Immature natural killer cell (primary cell): ENCODE data around the gene ADAP2. TPM values are rescaled to one million over a fixed set of nuclear protein-coding genes. Genes with fewer than 3 reads are reported as not detected.
"Not testable (repeated sequence)": the region's sequence is repeated elsewhere in the genome, so short reads cannot be mapped to it uniquely, and the experiment has no call there.

Source experiments
- DNase-seq, 3 donors: peaks; one replicate each; pipeline ENCODE4 v3.0.0; 2022; ENCODE audit warnings: mixed read lengths in 1 of 3
- H3K27ac Mint-ChIP-seq, 6 donors: one replicate each; pipeline ENCODE4 v1.8.0; 2020; ENCODE audit warnings: mixed read lengths in 6 of 6, mild to moderate bottlenecking in 5 of 6, inconsistent platforms in 4 of 6, moderate library complexity in 3 of 6
- H3K27me3 Mint-ChIP-seq, 3 donors: one replicate each; pipeline ENCODE4 v1.8.0; 2020 to 2021; ENCODE audit warnings: low read depth in 3 of 3, mild to moderate bottlenecking in 3 of 3, mixed read lengths in 3 of 3, moderate library complexity in 3 of 3, inconsistent platforms in 1 of 3
- H3K36me3 Mint-ChIP-seq, 3 donors: one replicate each; pipeline ENCODE4 v1.8.0; 2020; ENCODE audit warnings: mixed read lengths in 3 of 3, inconsistent platforms in 2 of 3, mild to moderate bottlenecking in 2 of 3
- H3K4me1 Mint-ChIP-seq, 2 donors: one replicate each; pipeline ENCODE4 v1.8.0; 2020; ENCODE audit warnings: inconsistent platforms in 2 of 2, mild to moderate bottlenecking in 2 of 2, mixed read lengths in 2 of 2, moderate library complexity in 1 of 2
- H3K4me3 Mint-ChIP-seq, 5 donors: one replicate each; pipeline ENCODE4 v1.8.0; 2020; ENCODE audit warnings: mild to moderate bottlenecking in 5 of 5, mixed read lengths in 5 of 5, inconsistent platforms in 3 of 5, moderate library complexity in 3 of 5
- H3K9me3 Mint-ChIP-seq, 6 donors: one replicate each; pipeline ENCODE4 v1.8.0; 2020; ENCODE audit warnings: mild to moderate bottlenecking in 6 of 6, mixed read lengths in 6 of 6, inconsistent platforms in 4 of 6, moderate library complexity in 3 of 6
- polyA plus RNA-seq, 3 donors: library from polyadenylated mRNA; unstranded; fragments of 300-500 nt; fragmentation: Illumina TruSeq; gene quantifications; one replicate each; pipeline ENCODE4 v1.2.3, GENCODE V29; 2021

The ADAP2 gene, protein sequence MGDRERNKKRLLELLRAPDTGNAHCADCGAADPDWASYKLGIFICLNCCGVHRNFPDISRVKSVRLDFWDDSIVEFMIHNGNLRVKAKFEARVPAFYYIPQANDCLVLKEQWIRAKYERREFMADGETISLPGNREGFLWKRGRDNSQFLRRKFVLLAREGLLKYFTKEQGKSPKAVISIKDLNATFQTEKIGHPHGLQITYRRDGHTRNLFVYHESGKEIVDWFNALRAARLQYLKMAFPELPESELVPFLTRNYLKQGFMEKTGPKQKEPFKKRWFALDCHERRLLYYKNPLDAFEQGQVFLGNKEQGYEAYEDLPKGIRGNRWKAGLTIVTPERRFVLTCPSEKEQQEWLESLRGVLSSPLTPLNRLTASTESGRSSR
- polyA plus RNA-seq: under 1 TPM in 1 of 3 donors, not detected in 2; 0.49 TPM

DNA sequence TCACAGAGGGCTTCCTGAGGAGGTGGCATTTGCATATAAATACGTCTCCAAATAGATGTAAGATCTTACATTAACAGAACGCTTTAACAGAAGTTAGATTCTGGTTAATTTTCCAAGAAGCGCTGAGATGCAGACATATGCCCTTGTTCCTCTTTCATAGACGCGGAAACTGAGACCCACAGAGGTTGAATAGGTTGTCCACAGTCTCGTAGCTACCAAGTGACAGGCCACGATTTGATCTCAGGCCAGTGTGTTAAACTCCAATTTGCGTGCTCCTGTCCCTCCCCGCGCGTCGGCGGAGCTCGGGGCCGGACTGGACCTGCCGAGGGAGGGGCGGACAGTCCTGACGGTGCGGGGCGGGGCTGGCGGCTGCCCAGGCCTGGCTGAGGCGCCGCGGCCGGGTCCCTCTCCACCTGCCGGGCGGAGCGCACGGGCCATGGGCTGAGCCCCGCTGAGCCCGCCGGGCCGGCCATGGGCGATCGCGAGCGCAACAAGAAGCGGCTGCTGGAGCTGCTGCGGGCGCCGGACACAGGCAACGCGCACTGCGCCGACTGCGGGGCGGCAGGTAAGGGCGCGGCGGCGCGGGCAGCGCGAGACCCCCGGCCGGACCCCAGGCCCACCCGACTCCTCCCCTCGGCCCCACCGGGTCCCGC, at the start of gene ADAP2:
Gene ADAP2, plus strand, starts transcription at position 402 of the 653 bp plus-strand sequence. Its CDS starts 70 bp downstream, at position 472.
- no peaks in the 10 kb centered on the region for H3K36me3 Mint-ChIP-seq
- H3K9me3 Mint-ChIP-seq: no peaks in the 10 kb centered on the region
- H3K4me1 Mint-ChIP-seq: peaks cover 8 to 13% of the 10 kb centered on the region in 2 donors
- H3K27me3 Mint-ChIP-seq: peaks cover 5 to 22% (median 20%) of the 10 kb centered on the region in 3 donors
- H3K27ac Mint-ChIP-seq: no peak within 1 kb of the TSS
- DNase-seq: no peak
- H3K4me3 Mint-ChIP-seq: peak within 1 kb of the TSS; percentile 44 to 76 (median 55)

DNA sequence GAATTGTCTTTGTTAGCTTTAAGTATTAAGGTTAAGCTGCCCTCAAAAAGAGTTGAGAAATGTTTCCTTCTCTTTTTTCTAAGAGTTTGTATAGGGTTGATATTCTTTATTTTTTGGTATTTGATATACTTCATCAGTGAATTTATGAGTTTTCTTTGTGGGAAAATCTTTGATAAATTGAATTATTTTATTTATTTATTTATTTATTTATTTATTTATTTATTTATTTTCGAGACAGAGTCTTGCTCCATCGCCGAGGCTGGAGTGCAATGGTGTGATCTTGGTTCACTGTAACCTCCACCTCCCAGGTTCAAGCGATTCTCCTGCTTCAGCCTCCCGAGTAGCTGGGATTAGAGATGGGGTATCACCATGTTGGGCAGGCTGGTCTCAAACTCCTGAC, 35.6 kb upstream of the ADAP2 start:
- Mint-ChIP-seq H3K9me3 (no peaks in the 10 kb centered on the region), H3K4me1 (no peaks in the 10 kb centered on the region), H3K4me3 (no peak overlapping the region), H3K27me3 (no peaks in the 10 kb centered on the region), H3K27ac (no peak overlapping the region), H3K36me3 (no peaks in the 10 kb centered on the region)
- DNase-seq: no peak

DNA sequence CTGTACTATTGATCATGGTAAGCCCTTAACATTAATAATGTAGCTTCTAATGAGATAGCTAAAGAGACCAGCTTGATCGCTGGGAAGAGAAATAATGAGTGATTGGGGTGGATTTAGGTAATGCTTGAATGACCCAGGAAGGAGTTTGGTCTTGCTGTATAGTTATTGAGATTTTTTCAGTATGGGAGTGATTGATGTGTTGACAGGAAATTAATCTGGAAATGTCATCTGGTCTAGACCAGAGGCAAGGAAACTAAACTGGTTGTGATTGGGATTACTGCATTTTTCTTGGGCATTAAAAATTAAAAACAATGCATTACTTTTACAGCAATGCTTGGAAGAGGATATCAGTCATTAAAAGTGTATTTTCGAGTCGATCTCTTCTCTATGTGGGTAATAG, 27.5 kb upstream of the ADAP2 start:
- Mint-ChIP-seq H3K36me3 (peaks cover 3 to 12% (median 3%) of the 10 kb centered on the region in 3 donors), H3K4me1 (no peaks in the 10 kb centered on the region), H3K27ac (peak overlapping the region in 2 of 6 donors; percentile 0 to 69), H3K27me3 (no peaks in the 10 kb centered on the region), H3K9me3 (no peaks in the 10 kb centered on the region), H3K4me3 (no peak overlapping the region)
- no peak for DNase-seq

DNA sequence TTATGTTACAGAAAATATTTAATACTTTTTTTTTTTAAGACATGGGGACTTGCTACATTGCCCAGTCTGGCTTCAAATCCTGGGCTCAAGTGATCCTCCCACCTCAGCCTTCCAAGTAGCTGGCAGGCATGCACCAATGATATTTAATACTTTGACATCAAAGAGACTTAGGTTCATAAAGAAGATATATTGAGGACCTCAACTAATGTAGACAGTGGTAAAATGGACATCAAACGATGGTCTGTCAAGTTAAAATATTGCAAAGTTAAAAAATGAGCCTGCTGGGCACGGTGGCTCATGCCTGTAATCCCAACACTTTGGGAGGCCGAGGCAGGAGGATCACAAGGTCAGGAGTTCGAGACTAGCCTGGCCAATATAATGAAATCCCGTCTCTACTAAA, 24.4 kb upstream of the ADAP2 start:
- no peaks in the 10 kb centered on the region for H3K9me3 Mint-ChIP-seq
- no peak overlapping the region for H3K27ac Mint-ChIP-seq
- peaks cover 3 to 13% (median 7%) of the 10 kb centered on the region in 3 donors for H3K36me3 Mint-ChIP-seq
- H3K4me1 Mint-ChIP-seq: peaks cover 10 to 14% of the 10 kb centered on the region in 2 donors
- no peak for DNase-seq
- no peak overlapping the region for H3K4me3 Mint-ChIP-seq
- H3K27me3 Mint-ChIP-seq: peaks cover 0 to 3% (median 0%) of the 10 kb centered on the region in 3 donors

DNA sequence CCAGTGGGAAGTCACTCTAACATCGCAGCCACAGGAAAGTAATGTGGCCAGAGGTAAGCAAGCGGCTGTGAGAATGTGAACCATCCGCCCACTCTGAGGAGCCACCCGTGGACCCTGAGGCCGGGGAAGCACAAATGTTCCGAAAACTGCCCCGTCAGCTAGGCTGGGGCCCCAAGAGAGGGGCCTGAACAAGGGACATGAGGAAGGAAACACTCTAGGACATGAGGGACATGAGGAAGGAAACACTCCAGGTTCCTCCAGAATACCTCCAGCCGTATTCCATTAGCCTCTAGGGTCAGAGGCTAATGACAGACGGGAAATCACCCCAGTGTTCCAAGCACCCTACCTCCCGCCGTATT, 16.0 kb upstream of the ADAP2 start:
- Mint-ChIP-seq H3K4me1 (peaks cover 40 to 53% of the 10 kb centered on the region in 2 donors), H3K4me3 (peak overlapping the region; percentile 91 to 100 (median 94)), H3K27me3 (peaks cover 0 to 4% (median 2%) of the 10 kb centered on the region in 3 donors), H3K36me3 (peaks cover 4 to 8% (median 7%) of the 10 kb centered on the region in 3 donors), H3K9me3 (no peaks in the 10 kb centered on the region), H3K27ac (peak overlapping the region; percentile 88 to 98 (median 95))
- DNase-seq: no peak

DNA sequence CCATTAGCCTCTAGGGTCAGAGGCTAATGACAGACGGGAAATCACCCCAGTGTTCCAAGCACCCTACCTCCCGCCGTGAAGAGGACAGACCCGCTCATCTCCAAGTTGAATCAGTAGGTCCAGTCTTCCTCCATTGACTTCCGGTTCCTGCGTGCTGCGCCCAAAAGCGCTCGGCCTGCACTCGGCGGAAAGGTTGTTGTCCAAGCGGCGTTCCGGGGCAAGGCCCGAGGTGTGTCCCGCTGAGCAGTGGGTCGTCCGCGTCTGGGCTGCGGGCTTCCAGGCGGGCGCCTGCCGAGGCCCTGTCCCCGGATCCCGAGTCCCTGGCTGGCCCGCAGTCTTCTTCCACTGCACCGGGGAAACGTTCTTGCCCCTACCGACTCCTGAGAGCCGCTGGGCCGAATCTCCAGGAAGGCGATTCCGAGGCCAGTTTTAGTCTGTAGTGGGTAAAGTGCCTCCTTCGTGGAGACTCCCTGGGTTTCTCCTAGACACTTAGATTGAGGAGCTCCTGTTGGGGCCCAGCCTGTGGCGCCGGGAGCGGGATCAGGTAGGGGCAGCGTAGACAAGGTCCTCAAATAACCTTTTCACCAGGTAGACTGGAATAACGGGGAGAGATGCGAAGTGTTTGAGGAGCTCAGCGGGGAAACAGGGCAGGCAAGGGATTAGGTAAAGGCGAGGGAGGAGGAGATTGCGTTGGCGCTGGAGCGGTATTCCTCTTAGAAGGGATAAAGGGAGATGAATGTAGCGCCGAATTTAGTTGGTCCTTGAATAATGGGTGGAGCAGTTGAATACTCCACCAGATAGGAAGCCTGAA, 15.4 kb upstream of the ADAP2 start, which contains the start of gene TEFM:
Gene TEFM, minus strand, starts transcription at position 138 of the 811 bp plus-strand sequence. Its CDS starts 40 bp downstream, at position 98.
- peak; percentile 86 to 89 (median 89) for DNase-seq
- H3K9me3 Mint-ChIP-seq: no peaks in the 10 kb centered on the region
- H3K4me1 Mint-ChIP-seq: peaks cover 40 to 49% of the 10 kb centered on the region in 2 donors
- peaks cover 0 to 4% (median 2%) of the 10 kb centered on the region in 3 donors for H3K27me3 Mint-ChIP-seq
- H3K4me3 Mint-ChIP-seq: peak within 1 kb of the TSS; percentile 91 to 100 (median 94)
- peaks cover 4 to 8% (median 7%) of the 10 kb centered on the region in 3 donors for H3K36me3 Mint-ChIP-seq
- peak within 1 kb of the TSS; percentile 88 to 98 (median 95) for H3K27ac Mint-ChIP-seq

DNA sequence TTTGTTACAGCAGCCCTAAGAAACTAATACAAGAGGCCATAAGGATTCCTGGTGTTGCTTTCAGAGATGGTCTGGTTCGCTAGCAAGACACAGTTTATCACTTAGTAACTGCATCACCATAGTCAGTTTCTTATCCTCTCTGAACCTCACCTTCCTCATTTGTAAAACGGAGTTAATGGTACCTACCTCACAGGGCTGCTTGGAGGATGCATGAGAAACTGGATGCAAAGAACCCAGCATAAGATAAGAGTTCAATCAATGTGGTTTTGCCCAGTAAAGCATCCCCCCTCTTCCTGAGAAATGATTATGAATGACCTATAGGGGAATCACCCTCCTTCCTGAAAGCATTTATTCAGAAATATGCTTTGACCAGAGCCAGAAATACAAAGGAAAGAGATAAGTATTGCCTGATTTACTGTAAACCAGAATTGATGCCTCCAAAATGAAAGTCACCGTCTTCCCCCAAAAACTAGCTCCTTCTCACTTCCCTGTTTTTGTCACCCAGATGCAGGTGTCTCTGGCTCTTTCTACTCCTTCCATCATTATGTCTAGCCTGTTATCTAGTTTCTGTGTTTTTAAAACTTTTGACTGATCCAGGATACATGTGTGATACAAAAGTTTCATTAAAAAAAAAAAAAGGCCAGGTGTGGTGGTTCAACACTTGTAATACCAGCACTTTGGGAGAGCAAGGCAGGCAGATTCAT, 12.9 kb upstream of the ADAP2 start:
- Mint-ChIP-seq H3K9me3 (no peaks in the 10 kb centered on the region), H3K4me1 (peaks cover 26 to 30% of the 10 kb centered on the region in 2 donors), H3K36me3 (peaks cover 0 to 3% (median 3%) of the 10 kb centered on the region in 3 donors), H3K4me3 (peak overlapping the region in 2 of 5 donors; percentile 44 to 63), H3K27me3 (peaks cover 0 to 2% (median 2%) of the 10 kb centered on the region in 3 donors), H3K27ac (peak overlapping the region in 1 of 6 donors; percentile 25)
- no peak for DNase-seq

DNA sequence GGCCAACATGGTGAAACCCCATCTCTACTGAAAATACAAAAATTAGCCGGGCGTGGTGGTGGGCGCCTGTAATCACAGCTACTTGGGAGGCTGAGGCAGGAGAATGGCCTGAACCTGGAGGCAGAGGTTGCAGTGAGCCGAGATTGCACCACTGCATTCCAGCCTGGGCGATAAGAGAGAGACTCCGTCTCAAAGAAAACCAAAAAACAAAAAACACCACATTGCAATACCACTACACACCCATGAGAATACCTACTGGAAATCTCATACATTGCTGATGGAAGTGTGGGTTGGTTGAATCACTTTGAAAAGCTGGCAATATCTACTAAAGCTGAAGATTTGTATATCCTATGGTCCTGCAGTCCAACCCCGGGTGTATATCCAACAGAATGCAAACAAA, 11.6 kb upstream of the ADAP2 start:
- H3K36me3 Mint-ChIP-seq, DNase-seq, H3K27me3 Mint-ChIP-seq, H3K4me3 Mint-ChIP-seq, H3K27ac Mint-ChIP-seq, H3K9me3 Mint-ChIP-seq: not testable (repeated sequence)
- H3K4me1 Mint-ChIP-seq: peaks cover 22 to 24% of the 10 kb centered on the region in 2 donors

DNA sequence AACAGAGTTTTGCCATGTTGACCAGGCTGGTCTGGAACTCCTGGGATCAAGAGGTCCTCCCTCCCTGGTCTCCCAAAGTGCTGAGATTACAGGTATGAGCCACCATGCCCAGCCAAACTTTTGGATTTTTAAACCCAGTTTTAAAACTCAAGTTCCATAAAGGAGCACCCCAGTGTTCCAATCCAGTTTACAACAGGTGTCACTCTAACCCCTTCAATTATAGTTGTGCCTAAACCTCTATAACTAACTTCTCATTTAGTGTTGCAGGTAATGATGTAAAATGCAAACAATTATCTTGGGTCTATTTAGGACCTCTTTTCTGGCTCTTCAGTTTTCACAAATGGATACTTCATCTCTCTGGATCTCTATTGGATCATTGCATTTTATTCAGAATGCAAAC, 7.8 kb upstream of the ADAP2 start:
- Mint-ChIP-seq H3K36me3 (peaks cover 0 to 3% (median 0%) of the 10 kb centered on the region in 3 donors), H3K4me1 (no peaks in the 10 kb centered on the region), H3K27ac (no peak overlapping the region), H3K9me3 (no peaks in the 10 kb centered on the region), H3K4me3 (no peak overlapping the region), H3K27me3 (peaks cover 0 to 3% (median 0%) of the 10 kb centered on the region in 3 donors)
- DNase-seq: no peak

DNA sequence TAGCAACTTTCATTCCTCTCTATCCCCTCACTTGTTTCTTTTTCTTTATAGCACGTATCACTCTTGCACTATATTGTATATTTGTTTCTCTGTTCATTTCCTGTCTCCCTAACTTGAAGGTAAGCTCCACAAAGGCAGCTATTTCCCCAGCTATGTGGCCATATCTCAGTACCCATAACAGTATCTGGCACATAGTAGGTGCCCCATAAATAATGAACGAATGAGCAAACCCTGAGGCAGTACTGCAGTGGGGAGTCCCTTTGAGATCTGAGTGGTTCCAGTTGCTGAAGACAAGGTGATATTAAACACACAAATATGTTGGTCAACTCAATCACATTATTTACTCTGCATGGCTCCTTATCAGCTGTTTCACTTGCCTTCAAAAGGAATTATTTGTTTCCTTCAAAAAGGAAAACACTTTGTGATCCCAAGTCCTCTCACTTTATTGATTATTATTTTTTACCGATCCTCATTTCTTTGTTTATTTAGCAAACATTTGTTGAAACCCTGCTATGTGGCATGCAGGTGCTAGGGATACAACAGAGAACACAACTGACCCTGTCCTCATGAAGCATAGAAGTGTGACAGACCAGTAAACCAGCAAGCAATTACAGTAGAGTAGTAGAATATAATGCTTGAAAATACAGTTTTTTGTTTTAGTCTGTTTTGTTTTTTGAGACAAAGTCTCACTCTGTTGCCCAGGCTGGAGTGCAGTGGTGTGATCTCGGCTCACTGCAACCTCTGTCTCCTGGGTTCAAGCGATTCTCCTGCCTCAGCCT, 5.7 kb upstream of the ADAP2 start:
- Mint-ChIP-seq H3K9me3 (no peaks in the 10 kb centered on the region), H3K27ac (no peak overlapping the region), H3K27me3 (peaks cover 0 to 5% (median under 1%) of the 10 kb centered on the region in 3 donors), H3K36me3 (no peaks in the 10 kb centered on the region), H3K4me1 (peaks cover 1% of the 10 kb centered on the region in 2 donors), H3K4me3 (no peak overlapping the region)
- DNase-seq: no peak

DNA sequence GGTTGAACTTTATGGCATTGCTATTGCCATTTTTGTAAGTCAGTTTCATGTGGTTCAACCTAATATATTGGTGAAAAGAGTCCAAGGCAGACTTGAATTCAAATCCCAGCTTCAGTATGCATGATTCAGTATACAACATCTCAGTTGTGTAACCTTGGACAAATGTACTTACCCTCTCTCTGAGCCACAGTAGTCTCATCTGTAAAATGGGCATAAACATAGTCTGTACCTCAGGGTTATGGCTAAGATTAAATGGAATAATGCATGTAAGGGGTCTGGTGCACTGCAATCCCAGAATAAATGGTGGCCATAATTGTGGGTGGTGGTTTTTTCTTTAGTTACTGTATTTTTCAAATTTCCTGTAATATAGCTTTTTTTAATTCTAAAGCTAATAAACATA, 4.7 kb upstream of the ADAP2 start:
- no peak for DNase-seq
- Mint-ChIP-seq H3K9me3 (no peaks in the 10 kb centered on the region), H3K36me3 (no peaks in the 10 kb centered on the region), H3K4me3 (no peak overlapping the region), H3K27ac (no peak overlapping the region), H3K27me3 (peaks cover 3 to 11% (median 7%) of the 10 kb centered on the region in 3 donors), H3K4me1 (peaks cover 6 to 7% of the 10 kb centered on the region in 2 donors)

DNA sequence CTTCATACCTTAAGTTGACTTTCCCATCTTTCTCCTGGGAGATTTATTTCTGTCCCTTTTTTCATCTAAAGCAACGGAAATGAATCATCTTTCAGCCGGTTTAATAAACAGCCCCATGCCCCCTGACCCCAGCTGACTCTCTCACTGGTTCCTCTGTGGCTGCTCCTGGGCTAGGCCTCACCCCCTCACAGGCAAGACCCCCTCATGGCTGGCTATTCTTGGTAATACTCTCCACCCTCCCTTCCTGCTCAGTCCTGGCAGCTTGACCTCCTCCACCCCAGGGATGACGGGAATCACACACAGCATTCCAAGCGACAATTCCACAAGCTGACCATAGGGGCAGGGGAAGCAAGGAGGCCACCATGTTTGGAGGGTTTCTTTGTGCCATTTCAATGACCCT, 1.5 kb upstream of the ADAP2 start:
- H3K27me3 Mint-ChIP-seq: peaks cover 5 to 21% (median 15%) of the 10 kb centered on the region in 3 donors
- no peaks in the 10 kb centered on the region for H3K36me3 Mint-ChIP-seq
- H3K4me3 Mint-ChIP-seq: no peak overlapping the region
- H3K9me3 Mint-ChIP-seq: no peaks in the 10 kb centered on the region
- no peak for DNase-seq
- peaks cover 8 to 13% of the 10 kb centered on the region in 2 donors for H3K4me1 Mint-ChIP-seq
- no peak overlapping the region for H3K27ac Mint-ChIP-seq
